GM19023 (cell line): Measurements from ENCODE around the gene GSTM5.
"Not testable (repeated sequence)": the region's sequence is repeated elsewhere in the genome, so short reads cannot be mapped to it uniquely, and the experiment has no call there.

ENCODE experiments used
- ATAC-seq: cut with Tn5 transposase; IDR thresholded peaks from one replicate; pipeline ENCODE4 v1.9.1; 2021; ENCODE audit warnings: mild to moderate bottlenecking, moderate library complexity; ENCODE audit not compliant: unreplicated experiment

GSTM5 gene

DNA sequence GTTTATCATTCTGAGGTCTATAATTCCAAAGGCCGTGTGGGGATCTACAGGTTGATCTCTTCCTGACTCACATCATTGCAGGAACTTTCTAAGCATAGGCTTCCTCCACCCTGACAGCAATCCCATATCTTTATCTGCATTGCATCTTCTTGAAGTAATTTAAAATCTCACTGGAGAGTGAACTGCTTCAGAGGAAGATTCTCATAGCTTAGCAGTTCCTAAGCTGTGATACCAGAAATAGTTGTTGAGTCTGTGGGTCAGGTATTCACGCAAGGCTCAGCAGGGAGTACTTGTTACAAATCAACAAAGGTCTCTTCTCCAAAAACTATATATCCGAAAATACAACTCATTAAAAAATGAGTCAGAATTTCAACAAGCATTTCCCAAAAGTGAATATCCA, 16.9 kb upstream of the GSTM5 start:
- ATAC-seq: not testable (repeated sequence)

DNA sequence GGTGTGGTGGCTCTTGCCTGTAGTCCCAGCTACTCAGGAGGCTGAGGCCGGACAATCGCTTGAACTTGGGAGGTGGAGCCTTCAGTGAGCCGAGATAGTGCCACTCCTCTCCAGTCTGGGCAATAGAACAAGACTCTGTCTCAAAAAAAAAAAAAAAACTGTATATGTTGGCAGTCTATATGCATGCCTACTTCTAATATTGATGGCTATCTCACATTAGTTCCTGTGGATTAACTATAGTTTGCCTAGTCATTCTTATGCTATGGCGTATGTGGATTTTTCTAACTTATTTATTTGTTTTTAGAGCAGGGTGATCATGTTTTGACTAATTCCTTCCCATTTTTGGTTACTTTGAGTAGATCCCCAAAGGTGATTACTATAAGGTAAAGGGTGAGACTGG, 15.0 kb upstream of the GSTM5 start:
- ATAC-seq: no peak

DNA sequence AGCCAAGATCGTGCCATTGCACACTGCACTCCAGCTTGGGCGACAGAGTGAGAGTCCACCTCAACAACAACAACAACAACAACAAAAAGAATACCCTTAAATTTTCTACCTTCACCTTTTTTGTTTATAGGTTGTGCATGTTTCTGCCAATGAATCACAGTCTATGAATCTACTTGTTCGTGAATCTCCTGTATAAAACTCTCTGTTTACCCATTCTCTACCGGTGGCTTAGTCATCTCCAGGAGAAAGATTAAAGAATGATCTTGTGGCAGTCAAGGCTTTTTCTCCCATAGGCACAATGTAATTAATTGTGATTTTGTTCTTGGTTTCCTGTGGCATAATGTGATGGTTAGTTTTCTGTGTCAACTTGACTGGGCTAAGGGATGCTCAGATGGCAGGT, 14.2 kb upstream of the GSTM5 start:
- ATAC-seq: not testable (repeated sequence)

DNA sequence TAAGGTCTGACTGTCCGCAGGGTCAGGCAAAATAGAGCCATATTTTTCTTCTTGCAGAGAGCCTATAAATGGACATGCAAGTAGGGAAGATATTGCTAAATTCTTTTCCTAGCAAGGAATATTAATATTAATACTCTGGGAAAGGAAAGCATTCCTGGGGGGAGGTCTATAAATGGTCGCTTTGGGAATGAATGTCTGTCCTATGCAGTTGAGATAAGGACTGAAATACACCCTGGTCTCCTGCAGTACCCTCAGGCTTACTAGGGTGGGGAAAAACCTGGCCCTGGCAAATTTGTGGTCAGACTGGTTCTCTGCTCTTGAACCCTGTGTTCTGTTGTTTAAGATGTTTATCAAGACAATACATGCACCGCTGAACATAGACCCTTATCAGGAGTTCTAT, 9.1 kb upstream of the GSTM5 start:
- not testable (repeated sequence) for ATAC-seq

DNA sequence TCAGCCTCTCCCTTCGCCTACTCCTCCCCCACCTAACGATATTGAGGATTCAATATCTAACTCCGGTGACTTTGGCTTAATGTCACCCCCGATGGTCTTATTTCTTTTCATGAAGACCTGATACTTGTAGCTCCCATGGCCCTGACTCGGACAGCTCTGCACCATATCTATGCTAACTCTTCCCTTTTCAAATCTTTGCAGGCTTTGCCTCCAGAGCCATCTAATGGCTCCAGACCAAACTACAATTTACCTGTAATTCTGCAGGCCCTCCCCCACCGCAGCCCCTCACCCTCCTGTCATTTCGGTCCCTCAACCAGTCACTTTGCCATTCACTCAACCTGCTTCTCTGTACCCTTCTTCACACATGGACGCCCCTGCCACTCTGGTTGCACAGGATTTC, 7.9 kb upstream of the GSTM5 start:
- no peak for ATAC-seq

DNA sequence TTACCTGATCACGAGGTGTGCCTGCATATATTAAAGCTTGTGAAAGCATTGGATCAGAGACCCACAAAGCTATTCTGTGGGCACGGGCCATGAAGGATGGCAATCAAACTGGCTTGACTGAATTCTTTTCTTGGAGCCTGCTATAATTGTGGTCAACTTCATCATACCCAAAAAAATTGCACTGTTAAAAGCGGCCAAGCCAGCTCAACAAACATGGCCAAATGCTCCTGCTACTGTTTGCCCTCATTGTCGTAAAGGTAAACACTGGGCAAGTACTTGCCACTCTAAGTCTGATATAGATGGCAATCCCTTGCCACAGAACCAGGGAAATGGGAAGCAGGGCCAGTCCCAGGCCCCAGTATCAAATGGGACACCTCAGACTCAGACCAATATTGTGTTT, 6.6 kb upstream of the GSTM5 start:
- ATAC-seq: no peak

DNA sequence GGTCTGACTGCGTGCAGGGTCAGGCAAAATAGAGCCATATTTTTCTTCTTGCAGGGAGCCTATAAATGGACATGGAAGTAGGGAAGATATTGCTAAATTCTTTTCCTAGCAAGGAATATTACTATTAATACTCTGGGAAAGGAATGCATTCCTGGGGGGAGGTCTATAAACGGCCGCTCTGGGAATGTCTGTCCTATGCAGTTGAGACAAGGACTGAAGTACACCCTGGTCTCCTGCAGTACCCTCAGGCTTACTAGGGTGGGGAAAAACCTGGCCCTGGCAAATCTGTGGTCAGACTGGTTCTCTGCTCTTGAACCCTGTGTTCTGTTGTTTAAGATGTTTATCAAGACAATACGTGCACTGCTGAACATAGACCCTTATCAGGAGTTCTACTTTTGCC, 3.1 kb upstream of the GSTM5 start:
- ATAC-seq: not testable (repeated sequence)

DNA sequence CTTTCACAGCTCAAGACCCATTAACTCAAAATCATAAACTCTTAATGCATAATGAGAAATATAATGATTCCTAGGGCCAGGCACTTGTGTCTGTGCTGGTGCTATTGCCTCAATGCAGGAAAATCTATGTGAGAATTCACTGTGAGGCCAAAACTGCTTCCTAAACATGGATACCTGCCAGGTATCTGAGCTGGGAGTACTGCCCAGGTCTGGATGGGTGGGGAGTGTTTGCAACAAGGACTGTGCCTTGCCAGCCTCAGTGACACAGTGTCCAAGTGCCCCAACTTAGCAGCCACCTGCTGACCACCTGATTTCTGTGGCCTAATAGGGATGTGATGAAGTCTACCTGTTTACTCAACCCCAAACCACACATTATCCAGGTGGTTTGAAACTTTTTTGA, 2.2 kb upstream of the GSTM5 start:
- ATAC-seq: not testable (repeated sequence)

DNA sequence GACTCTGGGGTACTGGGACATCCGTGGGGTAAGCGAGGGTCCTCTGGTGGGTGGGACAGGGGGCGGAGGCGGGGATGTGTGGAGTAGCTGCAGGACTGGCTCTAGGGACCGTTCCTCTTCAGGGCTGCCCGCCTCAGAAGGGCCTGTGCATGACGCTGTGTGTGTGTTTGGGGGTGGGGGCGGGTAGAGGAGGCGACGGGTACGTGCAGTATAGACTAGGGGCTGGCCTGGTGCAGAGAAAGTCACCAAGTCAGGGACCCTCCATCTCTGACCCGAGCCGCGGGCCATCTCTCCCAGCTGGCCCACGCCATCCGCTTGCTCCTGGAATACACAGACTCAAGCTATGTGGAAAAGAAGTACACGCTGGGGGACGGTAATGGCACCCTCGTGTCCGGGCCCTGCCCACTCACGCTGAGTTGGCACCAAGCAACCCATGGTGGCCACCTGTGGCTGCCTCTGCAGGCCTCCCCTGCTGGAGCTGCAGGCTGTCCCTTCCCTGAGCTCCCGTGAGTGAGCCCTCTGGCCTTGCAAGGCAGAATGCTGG, 342 bp downstream of the GSTM5 start:
- ATAC-seq: no peak

DNA sequence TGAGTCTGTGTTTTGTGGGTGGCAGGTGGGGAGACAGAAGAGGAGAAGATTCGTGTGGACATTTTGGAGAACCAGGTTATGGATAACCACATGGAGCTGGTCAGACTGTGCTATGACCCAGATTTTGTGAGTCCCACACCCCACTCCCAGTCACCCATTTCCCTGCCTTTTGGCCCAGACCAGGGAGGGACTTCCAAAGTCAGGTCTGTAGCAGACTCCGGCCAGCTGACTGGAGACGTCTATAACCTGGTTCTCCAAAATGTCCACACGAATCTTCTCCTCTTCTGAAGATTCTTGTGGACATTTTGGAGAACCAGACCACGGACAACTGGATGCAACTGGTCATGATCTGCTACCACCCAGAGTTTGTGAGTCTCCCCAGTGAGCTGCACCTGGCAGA, 1.6 kb downstream of the GSTM5 start:
- no peak for ATAC-seq

DNA sequence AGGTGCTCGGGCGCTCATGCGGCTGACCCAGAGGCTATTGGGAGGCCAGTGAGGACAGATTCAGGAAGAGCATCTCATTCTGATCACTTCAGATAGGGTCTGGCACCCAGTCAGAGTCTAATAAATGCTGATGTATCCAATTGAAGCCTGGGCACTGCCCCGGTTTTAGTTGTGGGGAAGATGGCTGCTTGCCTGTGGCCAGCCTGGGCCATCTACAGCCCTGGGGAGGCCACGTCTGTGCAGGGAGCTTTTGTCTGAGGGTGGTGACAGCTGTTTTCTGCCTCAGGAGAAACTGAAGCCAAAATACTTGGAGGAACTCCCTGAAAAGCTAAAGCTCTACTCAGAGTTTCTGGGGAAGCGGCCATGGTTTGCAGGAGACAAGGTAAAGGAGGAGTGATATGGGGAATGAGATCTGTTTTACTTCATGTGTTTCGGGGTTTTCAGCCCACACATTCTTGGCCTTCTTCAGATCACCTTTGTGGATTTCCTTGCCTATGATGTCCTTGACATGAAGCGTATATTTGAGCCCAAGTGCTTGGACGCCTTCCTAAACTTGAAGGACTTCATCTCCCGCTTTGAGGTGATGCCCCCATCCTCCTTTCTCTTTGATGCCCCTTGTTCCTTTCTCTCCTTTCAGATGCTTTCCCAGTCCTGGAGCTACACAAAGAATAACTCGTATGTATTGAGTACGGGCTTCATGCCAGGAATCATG, 2.8 kb downstream of the GSTM5 start:
- no peak for ATAC-seq

DNA sequence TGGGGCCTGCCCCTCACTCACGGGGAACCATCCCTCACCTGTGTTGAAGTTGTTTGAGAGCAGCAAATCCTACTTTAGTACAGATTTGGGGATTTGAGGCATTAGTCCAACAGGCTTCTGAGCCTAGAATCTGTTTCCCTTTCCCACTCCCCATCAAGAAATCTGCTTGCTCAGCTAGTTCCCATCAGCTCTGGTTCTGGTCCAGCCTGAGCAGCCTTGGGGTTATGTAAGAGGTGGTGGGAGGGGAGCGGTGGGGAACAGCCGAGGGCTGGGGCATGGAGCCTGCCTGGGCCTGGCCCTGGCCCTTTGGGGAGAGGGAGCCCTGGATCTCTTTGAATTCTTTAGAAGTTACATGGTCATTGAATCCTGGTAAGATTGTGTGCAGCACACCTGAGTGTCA, 4.1 kb downstream of the GSTM5 start:
- ATAC-seq: no peak

DNA sequence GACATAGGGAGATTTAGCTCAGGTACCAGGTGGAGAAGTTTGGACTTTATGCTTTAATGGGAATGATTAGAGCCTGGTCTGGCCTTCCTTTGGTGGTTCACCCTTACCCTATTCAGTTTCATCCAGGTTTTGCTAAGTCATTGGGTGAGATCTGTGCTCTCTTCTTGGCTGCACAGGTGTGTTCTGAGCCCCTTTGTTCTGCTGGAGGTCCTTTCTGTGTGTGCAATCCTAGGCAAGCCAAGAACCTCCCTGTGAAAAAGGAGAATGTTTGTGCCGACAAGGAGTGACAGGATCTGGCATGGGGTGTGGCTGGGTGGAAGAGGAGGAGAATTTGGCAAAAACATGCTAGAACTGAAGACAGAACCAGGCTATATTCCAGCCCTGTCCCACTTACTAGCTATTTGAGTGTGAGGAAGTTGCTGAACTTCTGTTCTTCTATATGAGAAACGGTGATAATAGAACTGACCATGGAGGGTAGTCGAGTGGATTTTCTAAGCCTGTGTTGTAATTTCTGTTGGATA, 4.6 kb downstream of the GSTM5 start:
- no peak for ATAC-seq

DNA sequence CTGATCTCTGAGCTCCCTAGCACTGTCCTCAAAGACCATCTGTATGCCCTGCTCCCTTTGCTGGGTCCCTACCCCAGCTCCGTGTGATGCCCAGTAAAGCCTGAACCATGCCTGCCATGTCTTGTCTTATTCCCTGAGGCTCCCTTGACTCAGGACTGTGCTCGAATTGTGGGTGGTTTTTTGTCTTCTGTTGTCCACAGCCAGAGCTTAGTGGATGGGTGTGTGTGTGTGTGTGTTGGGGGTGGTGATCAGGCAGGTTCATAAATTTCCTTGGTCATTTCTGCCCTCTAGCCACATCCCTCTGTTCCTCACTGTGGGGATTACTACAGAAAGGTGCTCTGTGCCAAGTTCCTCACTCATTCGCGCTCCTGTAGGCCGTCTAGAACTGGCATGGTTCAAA, 5.7 kb downstream of the GSTM5 start:
- no peak for ATAC-seq

DNA sequence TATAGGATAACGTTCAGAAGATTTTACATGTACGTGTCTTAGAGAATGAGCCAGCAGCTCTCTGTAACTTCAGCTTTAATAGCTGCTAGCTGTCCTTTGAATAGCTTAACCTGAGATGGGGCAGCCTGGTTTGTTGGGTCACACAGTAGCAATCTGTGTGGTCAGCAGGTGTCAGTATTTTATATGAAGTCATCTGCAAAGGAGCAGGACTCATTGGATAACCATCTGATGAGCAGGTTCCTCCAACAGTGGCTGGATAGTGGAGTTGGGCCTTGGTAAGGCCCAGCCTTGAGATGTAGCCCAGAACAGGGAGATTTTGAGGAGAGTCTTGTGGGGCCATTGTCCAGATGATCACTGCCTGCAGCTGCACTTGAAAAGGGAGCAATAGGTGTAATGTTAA, 6.4 kb downstream of the GSTM5 start:
- no peak for ATAC-seq

DNA sequence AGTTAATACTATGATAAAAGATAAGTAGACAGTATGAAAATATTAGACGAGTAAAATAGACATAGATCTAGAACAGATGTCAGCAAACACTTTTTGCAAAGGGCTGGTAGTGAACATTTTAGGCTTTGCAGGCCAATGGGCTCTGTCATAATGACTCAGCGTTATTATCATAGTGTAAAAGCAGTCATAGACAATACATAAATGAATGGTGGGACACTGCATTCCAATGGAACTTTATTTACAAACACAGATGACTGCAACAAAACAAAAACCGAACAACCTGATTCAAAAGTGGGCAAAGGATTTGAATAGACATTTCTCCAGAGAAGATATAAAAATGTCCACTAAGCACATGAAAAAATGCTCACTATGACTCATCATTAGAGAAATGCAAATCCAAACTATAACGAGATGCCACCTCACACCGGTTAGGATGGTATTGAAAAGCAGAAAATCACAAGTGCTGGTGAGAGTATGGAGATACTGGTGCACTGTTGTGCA, 7.3 kb downstream of the GSTM5 start:
- no peak for ATAC-seq

DNA sequence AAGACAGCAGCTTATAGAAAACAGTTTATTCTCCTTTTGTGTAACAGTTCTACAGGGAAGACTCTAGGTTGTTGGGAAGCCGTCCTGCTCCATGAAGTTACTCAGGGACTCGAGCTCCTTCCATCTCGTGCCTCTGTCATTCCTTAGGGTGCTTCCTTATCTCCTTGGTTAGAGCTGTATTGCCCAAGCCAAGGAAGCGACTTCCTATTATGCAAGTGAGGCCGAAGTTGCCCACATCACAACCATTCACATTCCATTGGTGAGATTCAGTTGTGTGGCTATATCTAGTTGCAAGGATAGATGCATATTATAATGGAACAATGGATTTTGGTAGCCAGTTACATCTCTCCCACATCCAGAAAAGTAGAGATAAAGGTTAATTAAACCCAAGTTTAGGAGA, 9.0 kb downstream of the GSTM5 start:
- no peak for ATAC-seq

DNA sequence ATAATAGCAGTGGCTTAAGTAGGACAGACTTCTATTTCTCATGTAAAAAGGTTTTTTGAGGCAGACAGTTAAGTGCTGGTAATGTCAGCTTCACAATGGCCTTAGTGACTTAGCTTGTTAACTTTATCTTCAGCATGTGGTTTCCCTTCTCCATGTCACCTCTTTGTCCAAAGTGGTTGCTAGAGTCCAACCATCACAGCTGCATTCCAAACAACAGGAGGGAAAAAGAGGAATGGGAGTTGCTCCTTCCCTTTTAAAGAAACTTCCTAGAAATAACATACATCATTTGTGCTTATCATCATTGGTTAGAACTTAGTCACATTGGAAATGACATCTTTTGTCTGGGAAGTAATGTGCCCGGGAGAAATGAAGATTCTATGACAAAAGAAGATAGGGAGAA, 9.9 kb downstream of the GSTM5 start:
- ATAC-seq: no peak

DNA sequence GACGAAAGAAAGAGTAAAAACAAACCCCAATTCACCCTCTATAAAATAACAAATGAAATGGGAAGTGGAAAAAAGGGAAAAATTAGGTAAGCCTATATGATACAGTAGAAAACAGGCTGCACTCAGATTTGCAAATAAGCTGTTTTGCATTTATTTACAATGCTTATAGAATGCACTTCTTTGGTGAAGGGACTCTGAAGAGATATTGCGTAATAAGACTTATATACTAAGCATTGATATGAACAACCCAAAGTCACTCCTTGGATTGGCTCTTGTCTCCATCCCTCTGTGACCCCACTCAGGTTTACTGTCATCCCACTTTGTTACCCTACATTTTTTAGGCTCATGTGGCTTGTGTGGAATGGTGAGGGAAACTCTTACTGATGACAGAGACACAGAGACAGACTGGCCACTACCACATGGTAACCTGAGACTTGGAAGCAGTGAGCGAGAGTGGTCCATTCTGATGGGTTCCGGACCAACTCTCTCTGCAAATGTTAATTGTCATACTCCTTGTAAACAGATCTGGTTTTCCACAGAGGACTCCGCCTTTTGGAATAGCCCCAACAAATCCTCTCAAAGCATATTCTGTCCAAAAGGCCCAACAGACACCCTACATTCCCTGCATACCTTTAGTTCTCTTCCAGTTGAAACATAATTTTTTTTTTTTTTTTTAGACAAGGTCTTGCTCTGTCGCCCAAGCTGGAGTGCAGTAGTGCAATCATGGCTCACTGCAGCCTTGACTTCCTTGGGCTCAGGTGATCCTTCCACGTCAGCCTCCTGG, 11.0 kb downstream of the GSTM5 start:
- no peak for ATAC-seq

DNA sequence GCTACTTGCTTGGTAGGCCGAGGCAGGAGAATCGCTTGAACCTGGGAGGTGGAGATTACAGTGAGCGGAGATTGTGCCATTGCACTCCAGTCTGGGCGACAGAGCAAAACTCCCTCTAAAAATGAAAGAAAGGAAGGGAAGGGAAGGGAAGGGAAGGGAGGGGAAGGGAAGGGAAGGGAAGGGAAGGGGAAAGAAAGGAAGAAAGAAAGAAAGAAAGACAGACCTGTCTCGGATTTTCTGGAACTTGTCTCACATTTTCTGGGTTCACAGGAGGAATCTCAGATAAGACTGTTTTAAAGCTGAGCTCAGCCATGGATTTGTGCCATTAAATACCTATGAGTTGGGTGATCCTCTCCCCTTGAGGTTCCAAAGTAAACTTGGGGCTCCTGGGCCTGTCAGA, 12.9 kb downstream of the GSTM5 start:
- no peak for ATAC-seq

DNA sequence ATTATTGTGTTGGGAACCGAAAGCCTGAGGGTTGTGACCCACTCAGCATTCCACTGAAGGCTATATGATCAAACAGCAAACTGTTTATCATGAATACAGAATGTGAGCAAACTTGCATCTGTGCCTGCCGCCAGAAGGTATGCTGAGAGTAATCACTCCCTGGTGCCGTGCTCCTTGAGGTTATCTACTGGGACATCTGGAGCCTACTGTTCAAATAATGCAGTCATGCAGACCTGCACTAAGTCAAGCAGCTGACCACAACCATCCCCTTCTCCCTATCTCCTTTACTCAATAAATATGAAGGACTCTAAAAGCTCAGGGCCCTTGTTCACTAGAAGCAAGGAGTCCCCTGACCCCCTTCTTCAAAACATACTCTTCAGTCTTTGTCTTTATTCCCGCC, 13.5 kb downstream of the GSTM5 start:
- no peak for ATAC-seq

DNA sequence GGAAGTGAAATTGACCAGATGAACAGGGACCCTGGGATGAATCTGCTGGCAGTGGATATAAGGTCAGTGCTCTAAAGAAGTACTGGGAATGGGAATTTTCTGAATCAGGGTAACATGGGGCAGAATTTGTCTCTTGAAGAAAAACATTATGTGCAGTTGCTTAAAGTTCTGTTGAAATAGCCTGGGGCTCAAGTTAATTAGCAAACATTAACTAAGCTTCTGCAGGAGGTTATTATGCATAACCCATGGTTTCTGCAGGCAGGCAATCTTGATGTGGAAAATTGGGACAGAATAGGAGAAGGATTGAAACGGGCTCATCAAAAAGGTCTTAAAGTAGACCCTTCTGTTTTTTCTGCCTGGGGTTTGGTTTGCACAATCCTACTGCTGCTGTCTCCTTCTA, 14.0 kb downstream of the GSTM5 start:
- no peak for ATAC-seq
